ENCODE results near the gene ARRB1. TPM values are rescaled to one million over a fixed set of nuclear protein-coding genes. Genes with fewer than 3 reads are reported as not detected.

ARRB1 gene
- total RNA-seq, 1 experiment from 2014 or later: 219 TPM

- ChIA-PET POLR2A (no interaction called here), CTCF (no interaction called here)
- intact Hi-C loops (cut with micrococcal nuclease; ENCODE audit: unreplicated experiment): no loop called here
- no TSS peak for BruUV-seq (replicated peaks)
- Histone ChIP-seq H3K4me3 (ENCODE audit: low read depth in 2 of 2, low read length in 2 of 2) (no peak overlapping the region), H3K4me1 (ENCODE audit: control insufficient read depth, insufficient read depth, low read length) (peaks cover 89% of the 10 kb centered on the region), H3K9me3 (ENCODE audit: control insufficient read depth, insufficient read depth, low read depth, low read length) (no peaks in the 10 kb centered on the region), H3K27ac (ENCODE audit: low read length) (peak overlapping the region; percentile 96), H3K27me3 (ENCODE audit: control insufficient read depth, insufficient read depth, low read length) (no peaks in the 10 kb centered on the region), H3K36me3 (ENCODE audit: control insufficient read depth, insufficient read depth, low read length) (no peaks in the 10 kb centered on the region)
- TF ChIP-seq TCF7L2 (IDR thresholded peaks at IDR 0.05; ENCODE audit: low read depth, low read length) (no peak), CTCF (IDR thresholded peaks at IDR 0.05) (no peak), POLR2AphosphoS5 (IDR thresholded peaks at IDR 0.05; ENCODE audit: low read depth, low read length) (no peak), SIN3A (IDR thresholded peaks at IDR 0.05; ENCODE audit: borderline replicate concordance, insufficient read depth, low read depth, low read length) (no peak)
- no peak for DNase-seq (ENCODE audit: low read depth, low spot score)
- in situ Hi-C loops (cut with HindIII; ENCODE audit: low pct_unique_long_range_greater_than_20kb, low sequenced_read_pairs): no loop called here
- no peak for ATAC-seq
Observed at GRCh38 chr11:75323609-75324008, 27.9 kb downstream of the ARRB1 start.

GRCh38 chr11:75320643-75321042 lies 30.8 kb downstream of the ARRB1 start:
- TF ChIP-seq POLR2AphosphoS5 (IDR thresholded peaks at IDR 0.05; ENCODE audit: low read depth, low read length) (no peak), CTCF (IDR thresholded peaks at IDR 0.05) (no peak), TCF7L2 (IDR thresholded peaks at IDR 0.05; ENCODE audit: low read depth, low read length) (no peak), REST (IDR thresholded peaks at IDR 0.05; ENCODE audit: insufficient read depth in 1 of 2, low read depth in 2 of 2, low read length in 1 of 2) (no peak), SIN3A (IDR thresholded peaks at IDR 0.05; ENCODE audit: borderline replicate concordance, insufficient read depth, low read depth, low read length) (no peak)
- Histone ChIP-seq H3K4me3 (ENCODE audit: low read depth in 2 of 2, low read length in 2 of 2) (no peak overlapping the region), H3K9me3 (ENCODE audit: control insufficient read depth, insufficient read depth, low read depth, low read length) (no peaks in the 10 kb centered on the region), H3K27me3 (ENCODE audit: control insufficient read depth, insufficient read depth, low read length) (no peaks in the 10 kb centered on the region), H3K36me3 (ENCODE audit: control insufficient read depth, insufficient read depth, low read length) (no peaks in the 10 kb centered on the region), H3K4me1 (ENCODE audit: control insufficient read depth, insufficient read depth, low read length) (peaks cover 84% of the 10 kb centered on the region), H3K27ac (ENCODE audit: low read length) (peak overlapping the region; percentile 81)
- ATAC-seq (no peak), DNase-seq (ENCODE audit: low read depth, low spot score) (no peak)
- CTCF ChIA-PET: interaction anchor here (0.6 kb wide), 1 partner anchor 9 kb away, joined by 4 read pairs; no protein-coding TSS in a partner anchor
- no TSS peak for BruUV-seq (replicated peaks)
- intact Hi-C loops (cut with micrococcal nuclease; ENCODE audit: unreplicated experiment): no loop called here
- in situ Hi-C loops (cut with HindIII; ENCODE audit: low pct_unique_long_range_greater_than_20kb, low sequenced_read_pairs): no loop called here
- POLR2A ChIA-PET: no interaction called here
